HFF-Myc (cell line): Measurements from ENCODE around the gene PRSS35.
"Not testable (repeated sequence)": the region's sequence is repeated elsewhere in the genome, so short reads cannot be mapped to it uniquely, and the experiment has no call there.

Experiments
- DNase-seq: peaks from one replicate; pipeline ENCODE4 v3.0.0-alpha.2; 2011; ENCODE audit warnings: low read depth; ENCODE audit errors: extremely low read depth
- H3K4me3 ChIP-seq: replicated peaks from 2 replicates; pipeline ENCODE4 v1.5.1; 2011; ENCODE audit warnings: low read depth, mild to moderate bottlenecking, control low read depth, low read length
- CTCF ChIP-seq: IDR thresholded peaks from 2 replicates; pipeline ENCODE4 v1.5.1; 2012; ENCODE audit warnings: mild to moderate bottlenecking, low read depth, low read length, control low read depth; ENCODE audit errors: missing control alignments

The PRSS35 gene

GRCh38 chr6:83546636-83547035, 34.3 kb downstream of the PRSS35 start:
- H3K4me3 ChIP-seq: no peak overlapping the region
- no peak for DNase-seq
- no peak for TF ChIP-seq CTCF

- H3K4me3 ChIP-seq, DNase-seq: not testable (repeated sequence)
These were observed 38.1 kb downstream of the PRSS35 start for GRCh38 chr6:83550482-83550881.

- H3K4me3 ChIP-seq, DNase-seq: not testable (repeated sequence)
These were observed 39.4 kb downstream of the PRSS35 start for GRCh38 chr6:83551748-83552147.

GRCh38 chr6:83556871-83557270, 44.5 kb downstream of the PRSS35 start:
- no peak for DNase-seq
- no peak for TF ChIP-seq CTCF
- no peak overlapping the region for H3K4me3 ChIP-seq

- no peak for TF ChIP-seq CTCF
- no peak for DNase-seq
These were observed 46.6 kb downstream of the PRSS35 start for GRCh38 chr6:83558975-83559374.

GRCh38 chr6:83571663-83572185, 59.4 kb downstream of the PRSS35 start:
- not testable (repeated sequence) for DNase-seq, H3K4me3 ChIP-seq

More at GRCh38 chr6:83558975-83559374, 46.6 kb downstream of the PRSS35 start:
- no peak overlapping the region for H3K4me3 ChIP-seq

- DNase-seq: no peak
- no peak overlapping the region for H3K4me3 ChIP-seq
- TF ChIP-seq CTCF: no peak
These were observed 62.4 kb downstream of the PRSS35 start for GRCh38 chr6:83574783-83575182.
